NCI-H1092 treated with DMSO at 0.1 percent for 48 hours (cell line): Measurements from ENCODE around the gene WDFY4.

Experiments
- DNase-seq: peaks from one replicate; lab custom pipeline; 2025; lab: John Stamatoyannopoulos, UW

WDFY4 gene

DNA sequence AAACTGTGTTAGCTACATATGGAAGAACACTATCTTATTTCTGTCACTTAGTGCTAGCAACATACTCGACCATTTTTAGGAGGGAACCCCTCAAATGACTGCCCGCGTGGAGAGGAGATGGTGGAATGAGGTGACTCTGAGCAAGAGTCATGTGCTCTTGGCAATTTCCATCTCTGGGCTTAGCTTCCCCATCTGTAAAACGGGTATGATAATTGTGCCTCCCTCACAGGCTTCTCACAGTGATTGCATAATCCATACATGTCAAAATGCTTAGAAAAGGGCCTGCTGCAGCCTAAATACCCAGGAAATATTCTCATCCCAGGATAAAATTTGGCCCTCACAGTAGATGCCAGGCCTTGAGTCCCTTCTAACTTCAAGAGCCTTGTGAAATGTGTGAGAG lies 86.6 kb downstream of the WDFY4 start:
- no peak for DNase-seq

DNA sequence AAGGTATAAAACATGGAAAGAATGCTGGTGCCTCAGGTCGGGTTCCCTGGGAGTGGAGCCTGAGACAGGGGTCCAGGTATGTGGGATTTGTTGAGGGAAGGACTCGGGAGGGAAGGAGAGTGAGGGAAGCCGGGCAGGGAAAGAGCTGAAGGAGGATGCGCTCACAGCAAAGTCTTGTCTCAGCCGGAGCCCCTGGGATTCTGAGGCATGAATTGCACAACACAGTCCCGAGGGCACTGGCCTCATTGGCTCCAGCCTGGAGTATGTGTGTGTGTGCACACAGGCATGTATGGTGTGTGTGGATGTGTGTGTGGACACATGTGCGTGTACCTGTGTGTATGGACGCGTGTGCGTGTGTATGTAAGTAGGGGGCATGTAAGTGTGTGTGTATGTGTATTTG lies 87.4 kb downstream of the WDFY4 start:
- no peak for DNase-seq

DNA sequence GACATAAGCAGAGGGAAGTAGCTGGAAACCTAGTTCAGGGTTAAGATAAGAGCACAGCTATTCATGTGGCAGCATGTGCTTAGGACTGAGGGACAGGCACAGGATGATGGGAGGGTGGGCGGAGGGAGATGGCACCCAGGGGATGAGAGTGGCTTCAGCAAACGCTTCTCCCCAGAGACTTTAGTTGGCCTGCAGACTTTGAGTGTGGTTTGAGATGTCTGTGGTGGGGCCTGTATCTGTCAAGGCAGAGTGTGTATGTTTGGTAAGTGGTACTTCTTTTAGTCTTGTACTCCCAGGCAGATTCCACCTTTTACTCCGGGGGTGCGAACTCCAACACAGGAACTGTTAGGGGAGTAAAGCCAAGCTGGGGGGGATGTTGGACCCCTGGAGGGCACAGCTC lies 88.9 kb downstream of the WDFY4 start:
- DNase-seq = no peak

DNA sequence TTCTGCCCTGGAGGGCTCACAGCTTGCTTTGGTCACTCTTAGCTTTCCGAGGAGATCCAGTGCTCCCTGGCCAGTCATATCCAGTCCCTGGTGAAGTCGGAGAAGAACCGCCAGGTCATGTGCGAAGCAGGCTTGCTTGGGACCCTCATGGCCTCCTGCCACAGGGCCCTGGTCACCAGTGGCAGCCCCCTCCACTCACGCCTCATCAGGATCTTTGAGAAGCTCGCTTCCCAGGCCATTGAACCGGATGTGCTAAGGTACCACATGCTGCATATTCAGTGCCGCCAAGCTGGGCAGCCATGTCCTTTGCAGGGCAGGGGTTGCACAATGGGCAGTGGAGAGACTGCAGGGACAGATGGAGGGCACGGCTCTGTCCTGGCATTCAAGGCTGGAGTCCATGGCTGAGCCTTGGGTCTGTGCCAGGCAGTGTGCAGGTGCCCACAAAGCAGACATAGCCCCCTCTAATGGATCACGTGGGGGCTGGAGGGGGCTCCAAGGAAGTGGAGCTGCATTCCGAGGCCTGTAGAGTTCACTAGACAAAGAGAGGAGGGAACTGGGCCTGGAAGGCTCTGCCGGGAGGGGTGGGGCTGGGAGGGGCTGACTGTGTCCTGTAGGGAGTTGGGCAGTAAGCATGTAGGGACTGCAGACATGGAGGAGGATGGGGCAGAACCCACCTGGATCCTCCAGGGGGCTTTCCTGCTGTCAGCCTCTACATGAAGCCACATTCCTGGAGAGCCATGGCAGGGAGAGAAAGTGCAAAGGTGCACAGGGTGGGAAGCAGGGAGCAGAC lies 89.9 kb downstream of the WDFY4 start:
- DNase-seq = no peak

DNA sequence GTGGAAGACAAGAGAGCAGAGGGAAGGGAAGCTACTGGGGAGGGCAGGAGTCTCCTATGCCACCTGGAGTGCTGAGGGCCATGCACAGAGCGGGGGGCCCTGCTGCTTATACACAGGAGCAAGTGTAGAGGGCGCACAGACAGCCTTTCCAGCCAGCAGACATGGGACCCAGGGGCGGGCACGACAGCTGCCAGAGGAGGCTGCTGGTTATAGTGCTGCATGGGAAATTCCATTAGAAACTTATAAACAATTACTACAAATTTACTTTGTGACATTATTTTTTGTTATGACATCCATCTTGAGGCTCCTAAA lies 90.5 kb downstream of the WDFY4 start:
- no peak for DNase-seq

DNA sequence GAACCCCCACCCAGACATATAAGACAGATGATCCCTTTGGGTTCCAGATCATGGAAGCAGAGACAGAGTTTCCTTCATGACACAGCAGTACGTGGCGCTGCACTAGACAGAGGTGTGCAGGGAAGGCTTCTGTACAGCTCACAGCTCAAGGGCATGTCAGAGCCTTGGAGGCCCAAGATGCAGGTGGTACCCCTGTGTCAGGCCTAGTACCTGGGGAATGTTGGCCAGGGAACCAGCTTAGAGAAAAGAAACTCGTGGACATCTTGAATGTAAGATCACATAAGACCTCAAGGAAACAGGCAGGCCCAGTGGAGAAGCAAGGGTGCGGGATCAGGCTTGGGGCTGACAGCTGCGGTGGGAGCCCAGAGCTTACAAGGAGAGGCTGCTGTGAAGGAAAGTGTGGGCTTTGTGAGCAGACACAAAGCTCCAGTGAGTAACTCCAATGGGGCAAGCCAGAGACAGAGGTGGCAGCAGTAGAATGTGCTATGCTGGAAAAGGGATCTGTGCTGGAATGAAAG lies 91.4 kb downstream of the WDFY4 start:
- no peak for DNase-seq

DNA sequence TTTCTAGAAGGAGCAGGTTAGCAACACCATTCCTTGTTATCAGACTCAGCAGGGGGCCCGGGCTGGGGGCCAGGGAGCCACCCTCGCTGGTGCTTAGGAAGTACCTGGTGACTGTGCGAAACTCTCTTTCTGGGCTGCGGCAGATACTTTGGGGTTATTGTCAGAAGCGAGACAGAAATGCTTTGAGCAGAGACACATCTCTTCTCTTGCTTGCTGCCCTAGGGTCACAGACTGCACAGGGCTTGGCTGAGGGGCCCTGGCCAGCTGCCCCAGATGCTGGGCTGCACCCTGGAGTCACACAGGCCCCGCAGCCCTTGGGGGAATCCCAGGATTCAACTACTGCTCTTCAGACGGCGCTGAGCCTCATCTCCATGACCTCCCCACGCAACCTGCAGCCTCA lies 91.9 kb downstream of the WDFY4 start:
- DNase-seq = no peak

DNA sequence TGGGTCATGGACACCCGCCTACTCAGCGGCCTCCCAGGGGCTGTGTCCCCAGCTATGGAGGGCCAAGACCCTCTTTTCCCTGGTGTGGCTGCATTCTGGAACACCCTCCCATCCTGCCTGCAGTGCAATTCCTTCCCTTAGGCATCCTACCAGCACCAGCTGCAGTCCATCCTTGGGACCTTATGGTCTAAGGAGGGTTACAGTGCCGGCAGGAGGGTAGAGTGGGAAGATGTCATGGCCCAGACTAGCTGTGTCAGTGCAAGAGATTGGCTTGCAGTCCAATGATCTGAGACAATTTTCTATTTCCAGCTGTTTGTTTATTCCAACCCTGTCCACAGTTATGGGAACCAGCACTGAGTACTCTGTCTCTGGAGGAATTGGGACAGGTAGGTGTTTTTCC lies 92.4 kb downstream of the WDFY4 start:
- DNase-seq = no peak

DNA sequence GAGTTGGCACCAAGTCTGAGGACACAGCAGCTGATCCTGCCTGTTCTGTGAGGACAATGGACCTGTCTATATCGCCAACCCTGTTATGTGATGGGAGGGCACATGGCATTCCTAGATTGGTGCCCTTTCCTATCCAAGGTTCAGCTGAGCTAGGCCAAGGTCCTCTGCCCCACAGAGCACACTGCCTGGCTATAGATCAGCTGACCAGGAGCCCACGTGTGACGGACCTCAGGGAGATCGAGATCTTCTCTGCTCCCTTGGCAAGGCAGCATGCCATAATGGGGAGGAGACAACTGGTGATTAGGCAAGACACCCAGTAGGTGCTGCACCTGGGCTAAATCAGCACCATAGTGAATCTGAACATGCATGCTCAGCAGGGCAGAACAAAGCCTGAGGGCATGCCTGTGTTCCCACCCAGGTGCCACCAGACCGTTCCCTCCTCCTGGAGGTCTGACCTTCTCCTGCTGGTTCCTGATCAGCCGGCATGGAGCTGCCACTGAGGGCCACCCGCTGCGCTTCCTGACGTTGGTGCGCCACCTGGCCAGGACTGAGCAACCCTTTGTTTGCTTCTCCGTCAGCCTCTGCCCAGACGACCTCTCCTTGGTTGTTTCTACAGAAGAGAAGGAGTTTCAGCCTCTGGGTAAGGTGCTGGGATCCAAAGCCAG lies 93.7 kb downstream of the WDFY4 start:
- no peak for DNase-seq

DNA sequence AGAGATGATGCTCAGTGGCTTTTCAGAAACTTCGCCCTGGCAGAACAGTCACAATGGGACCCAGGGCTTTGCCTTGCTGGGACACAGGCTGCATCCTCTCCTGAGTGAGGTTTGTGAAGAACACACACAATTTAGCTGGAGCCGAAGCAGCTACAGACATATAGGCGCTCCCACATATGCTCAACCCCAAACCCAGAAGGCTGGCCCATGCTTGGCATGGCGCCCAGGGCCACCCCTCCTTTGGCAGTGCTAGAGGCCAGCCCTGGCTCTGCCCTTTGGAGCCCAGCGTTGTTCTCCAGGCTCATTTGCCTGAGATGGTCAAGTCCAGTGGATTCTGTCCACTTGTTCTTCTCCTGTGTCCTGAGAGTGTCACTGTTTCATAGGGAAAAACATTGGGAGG lies 94.4 kb downstream of the WDFY4 start:
- DNase-seq = no peak

DNA sequence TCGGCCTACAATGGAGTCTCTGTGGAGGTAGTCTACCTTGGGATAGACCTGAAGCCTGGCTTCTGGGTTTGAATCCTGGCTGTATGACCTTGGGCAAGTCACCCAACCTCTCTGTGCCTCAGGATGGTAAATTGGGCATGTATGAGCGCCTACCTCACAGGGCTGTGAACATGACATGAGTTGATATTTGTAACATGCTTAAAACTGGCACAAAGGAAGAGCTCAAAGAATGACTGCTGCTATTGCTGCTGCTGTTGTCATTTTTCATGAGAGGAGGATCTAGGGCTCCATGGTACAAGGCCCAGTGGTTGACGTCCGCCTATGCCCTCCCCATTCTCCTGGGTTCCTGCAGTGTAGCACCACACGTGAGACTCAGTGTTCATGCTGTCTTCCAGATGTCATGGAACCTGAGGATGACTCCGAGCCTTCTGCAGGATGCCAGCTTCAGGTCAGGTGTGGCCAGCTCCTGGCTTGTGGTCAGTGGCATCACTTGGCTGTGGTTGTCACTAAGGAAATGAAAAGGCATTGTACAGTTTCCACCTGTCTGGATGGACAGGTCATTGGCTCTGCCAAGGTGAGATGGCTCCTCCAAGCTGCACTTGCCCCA lies 95.0 kb downstream of the WDFY4 start:
- no peak for DNase-seq

DNA sequence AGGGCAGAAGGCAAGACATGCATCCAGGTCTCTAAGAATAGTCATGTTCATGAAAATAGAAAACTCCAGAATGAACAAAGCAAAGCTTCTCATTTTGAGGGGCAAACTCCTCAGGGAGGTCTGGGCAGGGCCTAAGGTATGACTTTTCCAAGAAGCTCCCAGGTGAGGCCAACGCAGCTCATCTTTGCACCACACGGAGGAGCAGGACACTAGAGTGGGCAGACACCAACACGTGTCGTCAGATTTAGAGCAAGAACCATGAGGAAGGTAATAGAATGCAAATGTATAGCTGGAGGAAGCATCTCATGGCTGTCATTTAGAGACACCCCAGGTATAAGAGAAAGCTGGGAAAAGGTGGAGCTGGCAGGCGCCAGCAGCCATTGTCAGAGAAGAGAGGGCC lies 95.7 kb downstream of the WDFY4 start:
- DNase-seq = no peak

DNA sequence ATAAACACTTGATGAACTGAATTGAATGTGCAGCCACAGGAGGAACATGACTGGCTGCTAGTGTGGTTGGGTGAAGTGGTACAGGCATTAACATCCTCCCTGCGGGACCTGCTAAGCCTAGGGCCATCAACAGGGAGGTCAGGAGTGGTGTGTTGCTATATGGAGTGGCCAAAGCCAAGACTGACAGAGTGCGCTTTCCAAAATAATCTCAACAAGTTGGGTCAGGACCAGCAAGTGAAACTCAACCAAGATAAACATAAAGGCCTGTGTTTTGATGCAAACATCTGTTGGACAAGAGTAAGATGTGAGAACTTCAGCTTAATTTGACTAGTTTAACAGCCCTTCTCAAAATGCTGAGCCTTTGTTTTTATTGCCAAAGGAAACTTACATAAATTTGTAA lies 97.7 kb downstream of the WDFY4 start:
- DNase-seq = no peak

DNA sequence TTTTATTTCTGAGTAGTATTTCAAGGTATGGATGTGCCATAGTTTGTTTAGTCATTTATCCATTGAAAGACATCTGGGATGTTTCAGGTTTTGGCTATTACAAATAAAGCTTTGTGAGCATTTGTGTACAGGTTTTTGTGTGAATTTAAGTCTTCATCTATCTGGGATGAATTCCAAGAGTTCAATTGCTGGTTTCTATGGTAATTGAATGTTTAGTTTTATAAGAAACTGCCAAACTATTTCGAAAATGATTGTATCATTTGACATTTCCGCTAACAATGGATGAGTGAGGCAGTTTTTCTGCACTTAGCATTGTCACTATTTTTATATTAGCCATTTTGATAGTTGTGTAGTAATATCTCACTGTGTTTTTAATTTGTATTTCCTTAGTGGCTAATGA lies 99.4 kb downstream of the WDFY4 start:
- no peak for DNase-seq

DNA sequence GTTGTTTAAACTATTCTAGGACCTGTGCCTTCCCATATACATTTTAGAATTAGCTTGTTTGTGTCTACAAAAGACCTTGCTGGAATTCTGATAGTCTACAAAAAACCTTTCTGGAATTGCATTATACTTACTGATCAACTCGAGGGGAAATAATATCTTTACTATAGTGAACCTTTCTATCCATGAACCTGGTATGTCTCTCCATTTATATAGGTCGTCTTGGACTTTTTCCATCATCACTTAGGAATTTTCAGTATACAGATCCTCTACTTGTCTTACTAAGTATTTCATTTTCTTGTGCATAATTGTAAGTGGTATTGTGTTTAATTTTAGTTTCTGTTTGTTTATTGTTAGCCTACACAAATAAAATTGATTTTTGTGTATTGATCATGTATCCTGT lies 101.1 kb downstream of the WDFY4 start:
- DNase-seq = no peak

DNA sequence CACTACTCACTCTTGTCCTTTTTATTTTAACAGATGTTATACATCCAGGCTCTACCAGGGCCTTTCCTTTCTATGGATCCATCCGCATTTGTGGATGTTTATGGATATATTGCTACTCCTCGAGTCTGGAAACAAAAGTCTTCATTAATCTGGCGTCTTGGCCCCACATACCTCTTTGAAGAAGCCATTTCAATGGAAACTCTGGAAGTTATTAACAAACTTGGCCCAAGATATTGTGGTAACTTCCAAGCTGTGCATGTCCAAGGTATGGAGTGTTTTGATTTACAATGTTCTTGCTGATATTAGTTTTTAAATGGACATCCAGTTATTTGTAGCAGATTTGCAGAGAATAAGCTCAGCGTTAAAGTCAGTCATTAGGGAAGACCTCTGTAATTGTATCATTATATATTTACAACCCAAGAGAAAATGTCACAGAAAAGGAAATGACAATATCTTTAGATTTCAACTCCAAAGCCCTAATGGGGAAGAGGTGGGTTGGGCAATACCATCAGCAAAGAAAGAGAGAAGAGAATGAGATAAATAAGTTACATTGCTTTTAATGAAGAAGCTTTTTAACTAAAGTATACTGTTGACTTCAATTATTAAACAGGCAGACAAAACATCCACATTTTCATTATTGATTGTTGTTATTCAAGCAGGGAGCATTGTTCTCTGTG lies 102.1 kb downstream of the WDFY4 start:
- no peak for DNase-seq

DNA sequence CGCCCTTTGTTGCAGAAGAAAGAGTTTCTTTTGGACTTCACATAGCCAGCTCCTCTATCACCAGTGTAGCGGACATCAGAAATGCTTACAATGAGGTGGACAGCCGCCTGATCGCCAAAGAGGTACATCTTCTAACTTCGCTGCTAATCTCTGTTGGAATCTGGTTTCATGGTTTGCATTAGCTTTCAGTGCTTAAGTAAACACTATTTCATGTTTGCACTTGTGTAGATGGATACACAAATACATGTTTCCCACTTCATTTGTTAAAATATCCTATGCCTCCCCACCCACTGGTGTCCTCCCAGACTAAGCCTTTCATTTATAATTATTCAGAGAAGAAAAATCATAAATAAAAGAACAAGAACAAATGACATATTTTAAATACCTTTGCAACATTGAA lies 103.9 kb downstream of the WDFY4 start:
- DNase-seq = no peak

DNA sequence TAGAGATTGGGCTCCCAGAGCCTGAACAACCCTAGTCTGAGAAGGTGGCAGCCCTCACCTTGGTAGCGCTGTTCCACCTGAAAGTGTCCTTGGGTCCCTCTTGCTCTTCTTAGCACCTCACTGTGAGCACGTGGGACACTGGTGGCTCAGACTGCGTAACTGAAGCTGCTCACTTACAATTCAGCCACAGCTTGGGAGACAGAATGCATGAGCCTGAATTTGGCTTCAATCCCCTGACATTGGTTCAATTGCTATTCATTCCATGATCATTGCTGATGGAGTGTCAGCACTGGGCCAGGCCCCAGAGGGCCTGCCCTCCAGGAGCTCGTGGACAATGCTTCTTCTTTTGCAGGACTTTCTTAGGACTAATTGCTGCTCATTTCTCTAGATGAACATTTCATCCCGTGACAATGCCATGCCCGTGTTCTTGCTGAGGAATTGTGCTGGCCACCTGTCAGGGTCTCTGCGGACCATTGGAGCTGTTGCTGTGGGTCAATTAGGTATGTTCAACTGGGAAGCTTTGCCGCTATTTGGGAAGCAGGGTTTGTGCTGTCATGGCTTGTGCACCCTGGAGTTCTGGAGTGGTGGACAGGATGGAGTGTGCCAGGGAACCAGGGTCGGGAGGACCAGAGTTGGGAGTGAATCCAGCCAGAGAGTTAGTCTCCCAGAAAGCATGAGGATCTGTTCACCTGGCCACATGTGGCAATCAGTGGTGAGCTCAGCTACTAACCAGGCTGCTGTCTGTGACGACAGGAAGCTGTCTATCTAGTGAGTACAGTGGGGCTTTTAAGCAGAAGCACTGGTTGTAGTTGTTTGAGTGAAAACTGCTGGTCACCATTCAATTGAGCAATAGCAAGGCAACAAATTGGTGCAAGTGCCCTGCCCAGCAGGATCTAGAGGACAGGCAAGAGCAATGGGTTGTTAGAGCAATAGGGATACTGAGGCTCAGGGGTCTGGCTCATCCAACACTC lies 105.1 kb downstream of the WDFY4 start:
- no peak for DNase-seq

DNA sequence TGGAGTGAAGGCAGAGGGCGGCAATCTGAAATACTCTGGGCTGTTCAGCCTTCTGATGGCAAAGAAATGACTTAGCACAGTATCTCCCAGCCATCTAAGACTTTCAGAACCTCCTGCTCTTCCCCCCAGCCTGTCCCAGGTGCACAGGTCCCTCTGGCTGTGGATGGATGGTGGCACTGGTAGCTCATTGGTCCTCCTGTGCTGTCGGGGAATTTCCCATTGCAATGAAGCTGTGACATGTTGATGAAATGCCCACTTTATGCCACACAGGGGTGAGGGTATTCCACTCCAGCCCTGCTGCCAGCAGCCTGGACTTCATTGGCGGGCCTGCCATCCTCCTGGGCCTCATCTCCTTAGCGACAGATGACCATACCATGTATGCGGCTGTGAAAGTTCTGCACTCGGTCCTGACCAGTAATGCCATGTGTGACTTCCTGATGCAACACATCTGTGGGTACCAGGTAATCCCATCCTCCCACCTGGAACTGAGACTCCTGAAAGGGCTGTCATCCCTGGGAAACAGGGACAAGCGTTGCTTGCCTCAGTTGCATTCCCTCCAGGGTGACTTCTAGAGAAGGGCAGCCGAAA lies 105.9 kb downstream of the WDFY4 start:
- no peak for DNase-seq

DNA sequence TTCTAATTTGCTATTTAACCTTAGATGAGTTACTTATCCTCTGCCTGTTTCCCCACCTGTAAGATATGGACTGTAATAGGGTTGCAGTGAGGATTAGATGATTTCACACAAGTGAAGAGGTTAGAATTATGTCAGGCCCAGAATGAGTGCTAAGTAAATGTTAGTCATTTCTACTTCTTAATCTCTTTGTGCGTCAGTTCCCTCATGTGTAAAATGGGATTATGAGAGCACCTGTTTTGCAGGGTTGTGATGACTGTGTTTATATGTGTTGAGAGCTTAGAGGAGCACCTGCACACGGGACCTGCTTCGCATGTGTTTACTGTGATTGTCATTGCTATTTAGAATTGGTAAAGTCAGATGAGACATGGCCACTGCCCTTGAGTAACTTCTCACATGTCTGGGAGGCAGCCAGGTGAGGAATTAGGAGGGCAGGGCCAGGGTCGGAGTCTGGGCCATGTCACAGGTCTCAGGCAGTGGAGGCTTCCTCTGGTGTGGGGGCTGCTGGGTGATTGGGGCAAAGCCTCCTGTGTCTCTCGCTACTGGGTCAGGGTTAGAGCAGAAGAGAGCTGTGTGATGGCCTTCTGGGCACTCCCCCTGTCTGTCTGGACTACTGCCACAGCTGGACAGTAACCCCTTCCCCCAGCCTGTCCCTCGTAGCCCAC lies 106.7 kb downstream of the WDFY4 start:
- DNase-seq = no peak

DNA sequence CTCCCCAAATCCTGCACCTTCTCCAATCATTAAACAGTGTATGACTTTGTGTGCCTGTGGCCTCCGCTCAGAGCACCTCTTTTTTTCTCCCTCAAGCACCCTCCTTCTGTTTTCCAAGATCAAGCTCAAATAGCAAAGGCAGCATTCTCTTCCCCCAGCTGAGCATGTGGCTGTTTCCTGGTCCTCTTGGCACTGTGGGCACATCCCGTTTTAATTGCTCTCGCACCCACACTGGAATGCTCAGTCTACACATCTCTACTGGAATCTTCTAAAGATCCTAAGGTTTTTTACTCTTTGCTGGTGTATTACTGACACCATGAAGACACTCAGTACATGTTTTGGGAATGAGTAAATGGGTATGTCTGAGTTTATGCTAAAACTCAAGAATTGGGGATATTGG lies 107.4 kb downstream of the WDFY4 start:
- no peak for DNase-seq
